ENCODE results near the gene SUCNR1.
"Not testable (repeated sequence)": the region's sequence is repeated elsewhere in the genome, so short reads cannot be mapped to it uniquely, and the experiment has no call there.

Gene SUCNR1

GRCh38 chr3:151901644-151902285, 28.3 kb downstream of the SUCNR1 start:
- DNase-seq = no peak

GRCh38 chr3:151903501-151903991, 30.1 kb downstream of the SUCNR1 start:
- no peak for DNase-seq

DNA sequence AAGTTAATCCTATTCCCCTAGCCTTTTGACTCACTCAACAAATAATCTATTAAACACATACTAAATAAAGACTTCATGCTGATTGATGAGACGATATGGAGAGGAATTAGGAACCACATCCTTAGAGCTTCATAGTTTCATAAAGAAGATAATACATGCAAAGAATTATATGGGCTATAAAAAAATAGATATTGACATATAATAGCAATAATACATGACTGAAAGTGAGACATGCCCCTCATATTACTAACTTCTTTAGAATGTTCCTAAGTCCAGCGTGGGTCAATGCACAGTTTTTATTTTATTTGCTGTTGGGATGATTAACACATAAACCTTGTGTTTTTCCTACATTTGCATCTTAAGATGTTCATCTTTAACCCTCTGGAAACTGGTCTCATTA, 32.2 kb downstream of the SUCNR1 start:
- DNase-seq = no peak

- no peak for DNase-seq
These were observed 33.3 kb downstream of the SUCNR1 start for GRCh38 chr3:151906751-151907150.

DNA sequence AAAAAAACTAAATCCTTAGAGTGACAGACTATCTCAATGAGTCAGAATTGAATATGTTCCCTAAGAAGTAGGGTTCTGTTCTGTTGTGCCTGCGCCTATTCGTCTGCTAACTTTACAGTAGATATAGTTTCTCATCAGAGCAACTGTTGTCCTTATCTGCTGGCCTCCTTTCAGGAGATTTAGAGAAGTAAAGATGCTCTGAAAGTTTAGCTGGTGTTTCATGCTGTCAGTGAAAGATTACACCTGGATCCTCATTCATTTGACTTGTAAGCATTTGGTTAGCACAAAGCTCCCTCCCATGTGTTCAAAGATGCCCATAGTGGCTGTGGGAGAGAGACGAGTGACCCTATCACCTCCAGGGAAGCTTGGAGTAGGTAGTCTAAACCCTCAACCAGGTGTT, 35.0 kb downstream of the SUCNR1 start:
- no peak for DNase-seq

GRCh38 chr3:151909681-151910405, 36.4 kb downstream of the SUCNR1 start:
- no peak for DNase-seq

- no peak for DNase-seq
These were observed 38.0 kb downstream of the SUCNR1 start for GRCh38 chr3:151911462-151911861.

DNA sequence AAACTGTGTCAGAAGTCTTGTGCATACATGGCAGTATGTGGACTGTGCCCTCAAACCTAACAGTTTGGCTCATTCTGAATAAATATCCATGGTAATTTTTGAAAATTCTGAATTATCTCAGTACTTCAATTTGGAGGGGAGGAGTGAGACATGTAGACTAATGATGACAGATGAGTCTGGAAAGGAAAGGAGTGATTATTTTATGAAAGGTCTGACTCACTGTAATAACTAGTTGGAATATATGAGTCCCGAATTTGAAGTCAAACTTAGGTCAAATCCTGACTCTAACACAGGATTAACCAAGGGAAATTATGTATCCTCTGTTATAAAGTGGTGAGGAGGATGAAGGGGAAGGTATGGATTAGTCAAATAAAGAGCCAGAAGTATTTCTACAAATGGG, 38.6 kb downstream of the SUCNR1 start:
- DNase-seq = no peak

DNA sequence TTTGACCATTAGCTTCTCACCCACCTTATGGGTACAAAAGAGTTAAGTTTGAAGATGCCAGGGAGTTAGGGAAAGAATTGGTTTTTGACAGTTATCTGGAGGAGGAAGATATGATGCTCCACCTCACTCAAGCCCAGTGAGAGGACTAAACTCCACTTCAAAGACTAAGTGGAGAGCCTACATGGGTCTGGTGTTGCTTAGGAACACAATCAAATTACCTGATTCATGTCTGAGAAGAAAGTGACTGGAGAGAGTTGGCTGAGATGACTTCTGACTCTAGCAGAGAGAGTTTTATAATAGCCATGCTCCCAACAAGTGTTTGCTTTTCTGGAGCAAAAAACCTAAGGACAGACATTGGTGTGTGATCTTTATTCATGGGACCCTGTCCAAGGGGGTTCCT, 43.3 kb downstream of the SUCNR1 start:
- no peak for DNase-seq

DNA sequence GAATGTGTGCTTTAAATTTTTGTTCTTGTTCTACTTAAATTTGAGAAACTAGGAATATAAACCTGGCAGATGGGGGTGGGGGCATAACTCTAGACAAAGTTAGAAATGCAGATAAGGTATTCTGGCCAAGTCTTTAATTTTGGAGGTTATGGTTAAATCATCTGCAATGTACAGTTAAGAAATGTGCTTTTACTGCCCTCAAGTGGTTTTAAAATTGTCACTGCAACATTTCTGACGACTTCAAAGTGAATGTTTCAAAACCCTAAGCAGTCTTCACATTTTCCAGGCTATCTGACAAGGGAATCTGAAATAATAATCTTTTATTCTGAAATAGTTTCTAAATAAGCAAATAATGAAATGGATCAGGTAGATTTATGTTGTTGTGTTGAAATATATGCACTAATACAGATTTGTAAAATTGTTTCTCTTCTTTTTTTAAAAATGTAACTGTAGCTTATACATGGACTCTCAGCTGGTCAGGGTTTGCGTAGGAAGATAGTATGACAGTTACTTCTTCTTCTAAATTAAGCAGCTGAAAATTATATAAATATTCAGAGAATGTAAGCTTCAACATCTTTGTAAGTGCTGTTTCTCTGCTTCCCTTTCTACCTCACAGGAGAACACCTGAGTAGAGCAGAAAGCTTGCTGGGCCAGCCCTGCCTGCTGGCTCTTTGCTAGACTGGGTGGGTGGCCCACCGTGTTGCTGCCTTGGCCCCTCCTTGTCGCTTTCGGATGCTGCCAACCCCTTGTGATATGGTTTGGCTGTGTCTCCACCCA, 45.0 kb downstream of the SUCNR1 start:
- DNase-seq = peak; percentile 22

DNA sequence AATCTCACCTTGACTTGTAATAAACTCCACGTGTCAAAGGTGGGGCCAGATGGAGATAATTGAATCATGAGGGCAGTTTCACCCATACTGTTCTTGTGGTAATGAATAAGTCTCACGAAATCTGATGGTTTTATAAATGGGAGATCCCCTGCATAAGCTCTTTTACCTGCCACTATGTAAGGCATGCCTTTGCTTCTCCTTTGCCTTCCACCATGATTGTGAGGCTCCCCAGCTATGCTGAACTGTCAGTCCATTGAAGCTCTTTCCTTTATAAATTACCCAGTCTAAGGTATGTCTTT, 45.5 kb downstream of the SUCNR1 start:
- DNase-seq = no peak

- DNase-seq = no peak
These were observed 46.0 kb downstream of the SUCNR1 start for GRCh38 chr3:151919446-151919845.

- no peak for DNase-seq
These were observed 50.5 kb downstream of the SUCNR1 start for GRCh38 chr3:151923901-151924300.

- DNase-seq = no peak
These were observed 51.3 kb downstream of the SUCNR1 start for GRCh38 chr3:151924753-151925152.

- no peak for DNase-seq
These were observed 52.0 kb downstream of the SUCNR1 start for GRCh38 chr3:151925419-151925818.

GRCh38 chr3:151925876-151926275, 52.4 kb downstream of the SUCNR1 start:
- no peak for DNase-seq

DNA sequence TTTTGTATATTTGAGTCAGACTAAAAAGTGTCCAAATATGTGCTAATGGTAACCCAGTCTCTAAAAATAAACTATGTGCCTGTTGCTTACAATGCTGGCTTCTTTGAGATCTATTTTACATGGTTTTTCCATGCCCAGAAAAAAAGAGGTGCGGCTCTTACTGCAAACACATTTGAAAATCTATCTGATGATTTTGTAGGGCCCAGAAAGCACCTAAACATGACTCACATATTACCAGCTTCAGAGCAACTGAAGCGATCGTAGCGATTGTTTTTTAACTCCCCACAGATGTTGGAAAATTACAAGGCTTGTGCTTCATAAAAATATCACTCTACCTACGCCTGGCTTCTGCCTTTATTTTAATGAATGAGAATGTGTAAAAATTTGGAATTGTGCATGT, 53.5 kb downstream of the SUCNR1 start:
- no peak for DNase-seq

DNA sequence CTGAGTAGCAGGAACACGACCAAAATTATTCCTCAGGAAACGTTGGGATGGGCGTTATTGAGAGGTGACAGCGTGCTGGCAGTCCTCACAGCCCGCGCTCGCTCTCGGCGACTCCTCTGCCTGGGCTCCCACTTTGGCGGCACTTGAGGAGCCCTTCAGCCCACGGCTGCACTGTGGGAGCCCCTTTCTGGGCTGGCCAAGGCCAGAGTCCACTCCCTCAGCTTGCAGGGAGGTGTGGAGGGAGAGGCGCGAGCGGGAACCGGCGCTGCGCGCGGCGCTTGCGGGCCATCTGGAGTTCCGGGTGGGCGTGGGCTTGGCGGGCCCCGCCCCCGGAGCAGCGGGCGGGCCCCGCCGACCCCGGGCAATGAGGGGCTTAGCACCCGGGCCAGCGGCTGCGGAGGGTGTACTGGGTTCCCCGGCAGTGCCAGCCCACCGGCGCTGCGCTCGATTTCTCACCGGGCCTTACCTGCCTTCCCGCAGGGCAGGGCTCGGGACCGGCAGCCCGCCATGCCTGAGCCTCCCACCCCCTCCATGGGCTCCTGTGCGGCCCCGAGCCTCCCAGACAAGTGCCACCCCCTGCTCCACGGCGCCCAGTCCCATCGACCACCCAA, 54.6 kb downstream of the SUCNR1 start:
- not testable (repeated sequence) for DNase-seq

GRCh38 chr3:151931171-151931570, 57.7 kb downstream of the SUCNR1 start:
- DNase-seq = no peak

DNA sequence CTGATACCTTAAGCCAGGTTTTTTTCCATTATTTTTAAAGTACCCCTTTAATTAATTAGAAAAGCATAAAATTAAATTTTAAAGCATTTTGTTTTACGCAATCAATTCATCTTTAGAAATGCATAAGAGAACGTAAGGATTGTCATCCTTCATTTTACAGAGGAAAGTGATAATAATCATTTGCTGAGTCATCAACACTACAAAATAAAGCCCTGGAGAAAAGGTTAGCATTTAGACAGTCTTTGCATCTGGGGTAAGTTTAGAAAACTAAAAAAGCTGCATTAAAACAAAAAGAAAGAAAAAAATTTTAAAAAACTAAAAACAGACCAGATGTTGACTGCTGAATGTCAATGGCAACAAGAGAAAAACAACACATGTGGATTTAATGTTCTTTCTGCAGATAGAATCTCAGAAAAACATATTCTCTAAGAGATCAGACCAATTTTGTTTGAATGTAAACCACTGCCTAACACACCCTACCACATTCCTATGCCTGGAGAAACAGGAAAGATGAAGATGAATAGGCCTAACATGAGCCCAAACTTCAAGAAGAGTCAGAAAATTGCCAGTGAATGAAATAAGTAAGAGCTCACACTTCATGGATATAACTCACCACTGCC, 59.9 kb downstream of the SUCNR1 start:
- DNase-seq = no peak
